Endothelial cell (in vitro differentiated cells): ENCODE results near the gene C1QTNF4. TPM values are rescaled to one million over a fixed set of nuclear protein-coding genes. Genes with fewer than 3 reads are reported as not detected.

Experiments
- DNase-seq: peaks from one replicate; pipeline ENCODE4 v3.0.0; 2021; ENCODE audit warnings: low spot score
- H3K27ac Mint-ChIP-seq: one replicate; pipeline ENCODE4 v1.8.0; 2021; ENCODE audit warnings: mixed read lengths, inconsistent platforms; ENCODE audit not compliant: unreplicated experiment
- H3K27me3 Mint-ChIP-seq: one replicate; pipeline ENCODE4 v1.8.0; 2021; ENCODE audit warnings: mild to moderate bottlenecking, moderate library complexity, mixed read lengths, inconsistent platforms; ENCODE audit not compliant: unreplicated experiment
- H3K36me3 Mint-ChIP-seq: one replicate; pipeline ENCODE4 v1.8.0; 2021; ENCODE audit warnings: mild to moderate bottlenecking, low read depth, mixed read lengths, inconsistent platforms; ENCODE audit not compliant: unreplicated experiment
- H3K4me1 Mint-ChIP-seq: one replicate; pipeline ENCODE4 v1.8.0; 2021; ENCODE audit warnings: mild to moderate bottlenecking, mixed read lengths, inconsistent platforms; ENCODE audit not compliant: unreplicated experiment
- H3K4me3 Mint-ChIP-seq: one replicate; pipeline ENCODE4 v1.8.0; 2021; ENCODE audit warnings: mild to moderate bottlenecking, mixed read lengths, inconsistent platforms; ENCODE audit not compliant: unreplicated experiment
- H3K9me3 Mint-ChIP-seq: one replicate; pipeline ENCODE4 v1.8.0; 2021; ENCODE audit warnings: mixed read lengths, inconsistent platforms; ENCODE audit not compliant: unreplicated experiment
- CTCF ChIP-seq: fragments of 200-600 bp; sonication (generic); IDR thresholded peaks from one replicate; pipeline ENCODE4 v1.5.0; 2021; ENCODE audit warnings: antibody characterized with exemption; ENCODE audit not compliant: unreplicated experiment
- total RNA-seq: library from RNA; stranded (reverse); fragmentation: NEBNext Ultra II Directional; extraction: Animal tissue kit (Norgen Biotek cat#: 25700); gene quantifications from one replicate; pipeline ENCODE4 v1.2.1, GENCODE V29; 2021; ENCODE audit not compliant: unreplicated experiment

C1QTNF4 gene
- total RNA-seq, 1 donor from 2014 or later, result 50.4 TPM

- H3K4me1 Mint-ChIP-seq, result peaks cover 44% of the 10 kb centered on the region
- peak overlapping the region; percentile 53 for H3K27ac Mint-ChIP-seq
- DNase-seq, result no peak
- peaks cover 27% of the 10 kb centered on the region for H3K36me3 Mint-ChIP-seq
- H3K4me3 Mint-ChIP-seq, result no peak overlapping the region
- no peaks in the 10 kb centered on the region for H3K9me3 Mint-ChIP-seq
- H3K27me3 Mint-ChIP-seq, result peaks cover 7% of the 10 kb centered on the region
- no peak for TF ChIP-seq CTCF
Measured at GRCh38 chr11:47573321-47573720, 20.9 kb downstream of the C1QTNF4 start.

DNA sequence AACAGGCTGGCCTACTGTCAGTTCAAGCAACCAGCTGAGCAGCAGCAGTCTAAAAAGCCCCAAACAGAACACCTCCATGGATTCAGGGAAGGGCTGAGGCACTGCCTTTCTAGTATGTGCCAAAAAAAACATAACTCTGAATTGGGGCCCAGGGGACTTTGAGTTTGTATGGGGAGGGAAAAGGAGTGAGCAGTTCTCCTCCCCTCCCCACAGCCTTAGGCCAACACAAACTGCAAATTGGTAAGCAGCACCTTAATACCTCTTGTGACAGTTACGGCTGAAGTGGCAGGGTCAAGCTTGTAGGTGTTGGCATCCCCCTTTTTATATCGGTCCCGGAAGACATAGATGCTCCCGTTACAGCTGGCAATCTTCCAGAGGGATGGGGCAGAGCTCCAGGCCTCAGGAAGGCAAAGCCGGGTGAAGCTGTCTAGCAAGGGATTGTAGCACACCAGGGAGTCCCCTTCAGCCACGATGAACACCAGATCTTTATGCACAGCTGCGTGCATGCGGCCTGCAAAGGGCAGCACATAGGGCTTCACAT is 21.4 kb downstream of the C1QTNF4 start:
- no peak for TF ChIP-seq CTCF
- Mint-ChIP-seq H3K9me3 (no peaks in the 10 kb centered on the region), H3K27ac (peak overlapping the region; percentile 92), H3K4me3 (no peak overlapping the region), H3K4me1 (peaks cover 39% of the 10 kb centered on the region), H3K36me3 (peaks cover 22% of the 10 kb centered on the region), H3K27me3 (peaks cover 6% of the 10 kb centered on the region)
- no peak for DNase-seq

GRCh38 chr11:47571895-47572294 is 22.3 kb downstream of the C1QTNF4 start:
- no peaks in the 10 kb centered on the region for H3K9me3 Mint-ChIP-seq
- no peak overlapping the region for H3K4me3 Mint-ChIP-seq
- H3K27me3 Mint-ChIP-seq, result no peaks in the 10 kb centered on the region
- peaks cover 18% of the 10 kb centered on the region for H3K36me3 Mint-ChIP-seq
- H3K4me1 Mint-ChIP-seq, result peaks cover 31% of the 10 kb centered on the region
- TF ChIP-seq CTCF, result no peak
- peak overlapping the region; percentile 92 for H3K27ac Mint-ChIP-seq
- DNase-seq, result no peak

GRCh38 chr11:47571357-47571729 is 22.9 kb downstream of the C1QTNF4 start:
- TF ChIP-seq CTCF, result no peak
- H3K36me3 Mint-ChIP-seq, result peaks cover 21% of the 10 kb centered on the region
- H3K27me3 Mint-ChIP-seq, result no peaks in the 10 kb centered on the region
- DNase-seq, result no peak
- H3K9me3 Mint-ChIP-seq, result no peaks in the 10 kb centered on the region
- H3K4me3 Mint-ChIP-seq, result no peak overlapping the region
- peaks cover 35% of the 10 kb centered on the region for H3K4me1 Mint-ChIP-seq
- peak overlapping the region; percentile 92 for H3K27ac Mint-ChIP-seq

- H3K36me3 Mint-ChIP-seq, result peaks cover 21% of the 10 kb centered on the region
- H3K4me1 Mint-ChIP-seq, result peaks cover 36% of the 10 kb centered on the region
Measured at GRCh38 chr11:47570651-47571356, 23.4 kb downstream of the C1QTNF4 start.

More at GRCh38 chr11:47570651-47571356, 23.4 kb downstream of the C1QTNF4 start:
- Mint-ChIP-seq H3K27ac (no peak overlapping the region), H3K4me3 (no peak overlapping the region), H3K27me3 (no peaks in the 10 kb centered on the region), H3K9me3 (no peaks in the 10 kb centered on the region)
- no peak for TF ChIP-seq CTCF
- DNase-seq, result no peak
